Suppressor macrophage treated with lipopolysaccharide for 1 hour (primary cell): ENCODE data around the gene STK4.
A peak's percentile ranks its signal among the peaks of the same experiment; 100 is the strongest.

ENCODE experiments used
- DNase-seq, 3 donors: peaks; one replicate each; pipeline ENCODE4 v3.0.0-alpha.2; 2020 to 2022

Gene STK4

DNA sequence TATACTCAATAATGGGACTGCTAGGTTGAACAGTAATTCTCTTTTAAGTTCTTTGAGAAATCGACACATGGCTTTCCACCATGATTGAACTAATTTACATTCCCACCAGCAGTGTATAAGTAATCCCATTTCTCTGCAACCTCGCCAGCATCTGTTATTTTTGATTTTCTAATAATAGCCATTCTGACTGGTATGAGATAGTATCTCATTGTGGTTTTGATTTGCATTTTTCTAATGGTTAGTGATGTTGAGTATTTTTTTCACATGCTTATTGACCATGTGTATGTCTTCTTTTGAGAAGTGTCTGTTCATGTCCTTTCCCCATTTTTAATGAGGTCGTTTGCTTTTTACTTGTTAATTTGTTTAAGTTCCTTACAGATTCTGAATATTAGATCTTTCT, 66.5 kb downstream of the STK4 start:
- no peak for DNase-seq

DNA sequence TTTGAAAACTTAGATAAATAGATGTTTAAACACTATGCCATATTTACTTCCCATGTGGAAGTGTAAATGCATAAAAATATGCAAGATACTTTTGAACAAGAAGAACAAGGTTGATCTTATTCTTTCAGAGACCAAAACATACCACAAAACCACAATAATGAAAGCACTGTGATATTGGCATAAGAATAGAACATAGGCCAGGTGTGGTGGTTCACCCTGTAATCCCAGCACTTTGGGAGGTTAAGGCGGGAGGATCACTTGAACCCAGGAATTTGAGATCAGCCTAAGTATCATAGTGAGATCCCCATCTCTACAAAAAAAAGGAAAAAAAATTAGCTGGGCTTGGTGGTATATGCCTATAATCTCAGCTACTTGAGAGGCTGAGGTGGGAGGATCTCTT, 68.1 kb downstream of the STK4 start:
- no peak for DNase-seq

DNA sequence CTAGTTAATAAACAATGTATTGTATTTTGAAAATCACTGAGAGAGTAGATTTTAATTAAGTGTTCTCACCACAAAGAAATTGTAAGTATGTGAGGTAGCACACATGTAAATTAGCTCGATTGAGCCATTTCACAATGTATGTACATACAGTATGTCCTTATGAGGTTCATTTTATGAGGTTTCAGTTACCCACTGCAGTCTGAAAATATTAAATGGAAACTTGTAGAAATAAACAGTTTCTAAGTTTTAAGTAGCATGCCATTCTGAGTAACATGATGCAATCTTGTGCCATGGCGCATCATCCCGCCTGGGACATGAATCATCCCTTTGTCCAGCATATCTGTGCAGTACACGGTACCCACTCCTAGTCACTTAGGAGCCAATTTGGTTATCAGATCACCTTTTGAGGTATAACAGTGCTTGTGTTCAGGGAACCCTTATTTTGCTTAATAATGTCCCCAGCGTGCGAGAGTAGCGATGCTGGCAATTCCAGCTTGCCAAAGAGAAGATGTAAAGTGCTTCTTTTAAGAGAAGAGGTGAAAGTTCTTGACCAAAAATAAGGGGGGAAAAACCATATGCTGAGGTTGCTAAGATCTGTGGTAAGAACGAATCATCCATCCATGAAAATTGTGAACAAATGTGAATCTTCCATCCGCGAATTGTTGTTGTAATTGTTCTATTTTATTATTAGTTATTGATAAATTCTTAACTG, 69.9 kb downstream of the STK4 start:
- peak; percentile 40 to 71 (median 69) for DNase-seq

DNA sequence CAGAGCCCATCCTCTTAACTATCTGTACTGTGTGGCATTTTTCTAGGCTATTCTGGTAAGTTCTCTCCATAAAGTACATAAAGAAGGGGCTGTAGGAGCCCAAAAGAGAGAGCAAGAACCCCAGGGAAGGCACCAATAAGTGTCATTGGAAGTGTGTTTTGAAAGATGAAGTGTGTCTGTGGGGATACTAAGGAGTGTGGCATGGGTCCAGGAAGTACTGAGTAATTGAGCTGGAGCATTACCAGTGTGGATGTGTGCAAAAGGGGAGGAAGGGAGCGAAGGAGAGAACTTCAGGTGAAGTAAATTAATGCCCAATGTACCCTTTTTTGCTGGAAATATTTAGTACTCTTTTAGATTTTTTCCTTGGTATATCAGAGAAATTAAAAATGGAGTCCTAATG, 70.7 kb downstream of the STK4 start:
- no peak for DNase-seq

DNA sequence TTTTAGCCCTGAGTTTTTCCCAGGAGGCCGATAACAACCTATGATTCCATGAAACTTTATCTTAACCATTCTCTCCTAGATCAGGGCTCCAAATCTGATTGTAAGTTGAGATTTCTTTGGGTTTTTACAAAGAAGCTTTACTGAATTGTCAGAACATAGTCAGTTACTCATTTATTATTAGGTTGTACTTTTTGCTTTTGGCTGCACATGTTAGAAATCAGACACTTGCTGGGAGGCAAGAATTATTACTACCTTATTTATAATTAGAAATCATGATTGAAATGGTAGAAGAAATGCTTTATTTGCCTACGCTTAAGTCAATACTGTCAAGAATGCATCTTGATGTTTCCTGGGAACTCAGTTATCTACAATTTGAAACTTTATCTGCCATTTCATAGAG, 71.3 kb downstream of the STK4 start:
- no peak for DNase-seq

DNA sequence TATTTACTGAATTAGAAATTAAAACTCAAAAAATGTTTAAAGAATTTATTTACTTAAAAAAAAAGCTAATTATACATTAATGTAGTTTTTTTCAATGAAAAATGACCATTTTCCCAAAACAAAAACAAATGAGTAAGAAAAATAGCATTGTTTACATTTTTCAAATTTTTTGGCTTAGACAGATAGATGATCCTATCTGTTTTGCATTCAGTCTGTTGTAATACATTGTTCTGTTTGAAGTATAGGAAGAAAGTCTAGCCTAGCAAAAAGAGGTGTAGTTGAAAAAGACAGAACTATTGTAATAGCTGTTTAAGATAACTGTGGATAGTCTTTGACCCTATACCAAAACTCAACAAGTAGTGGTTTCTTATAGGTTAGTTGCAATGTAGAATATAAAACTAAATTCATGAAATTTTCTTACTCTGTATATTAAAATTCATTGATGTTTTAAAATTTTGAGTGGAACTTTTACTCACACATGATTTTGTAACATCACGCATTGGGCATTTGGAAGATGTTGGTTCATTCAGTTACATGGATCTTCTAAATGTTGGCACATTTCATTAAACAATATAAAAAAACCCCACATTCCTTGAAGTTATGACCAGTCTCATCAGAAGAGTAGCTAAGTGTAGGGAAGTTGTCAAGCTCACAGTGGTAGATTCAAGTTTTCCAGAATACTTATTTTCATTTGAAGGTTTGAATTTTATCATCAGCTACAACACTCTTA, 72.6 kb downstream of the STK4 start:
- peak in 1 of 3 donors; percentile 42 for DNase-seq

DNA sequence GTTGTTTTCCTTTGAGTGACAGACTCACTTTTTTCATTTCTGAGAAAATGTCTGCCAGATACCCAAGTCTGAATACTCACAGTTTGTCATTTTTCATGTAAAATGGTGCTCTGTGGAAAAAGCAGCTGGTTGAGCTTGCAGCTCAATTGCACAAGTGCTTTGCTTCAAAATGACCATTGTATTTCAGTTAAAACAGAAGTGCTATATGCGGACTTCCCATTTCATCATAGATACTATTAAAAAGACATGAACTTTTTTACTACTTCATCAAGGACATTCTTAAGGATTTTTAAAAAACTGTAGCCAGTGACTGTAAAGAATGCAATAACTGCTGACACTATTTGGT, 73.1 kb downstream of the STK4 start:
- peak; percentile 60 to 86 (median 83) for DNase-seq

DNA sequence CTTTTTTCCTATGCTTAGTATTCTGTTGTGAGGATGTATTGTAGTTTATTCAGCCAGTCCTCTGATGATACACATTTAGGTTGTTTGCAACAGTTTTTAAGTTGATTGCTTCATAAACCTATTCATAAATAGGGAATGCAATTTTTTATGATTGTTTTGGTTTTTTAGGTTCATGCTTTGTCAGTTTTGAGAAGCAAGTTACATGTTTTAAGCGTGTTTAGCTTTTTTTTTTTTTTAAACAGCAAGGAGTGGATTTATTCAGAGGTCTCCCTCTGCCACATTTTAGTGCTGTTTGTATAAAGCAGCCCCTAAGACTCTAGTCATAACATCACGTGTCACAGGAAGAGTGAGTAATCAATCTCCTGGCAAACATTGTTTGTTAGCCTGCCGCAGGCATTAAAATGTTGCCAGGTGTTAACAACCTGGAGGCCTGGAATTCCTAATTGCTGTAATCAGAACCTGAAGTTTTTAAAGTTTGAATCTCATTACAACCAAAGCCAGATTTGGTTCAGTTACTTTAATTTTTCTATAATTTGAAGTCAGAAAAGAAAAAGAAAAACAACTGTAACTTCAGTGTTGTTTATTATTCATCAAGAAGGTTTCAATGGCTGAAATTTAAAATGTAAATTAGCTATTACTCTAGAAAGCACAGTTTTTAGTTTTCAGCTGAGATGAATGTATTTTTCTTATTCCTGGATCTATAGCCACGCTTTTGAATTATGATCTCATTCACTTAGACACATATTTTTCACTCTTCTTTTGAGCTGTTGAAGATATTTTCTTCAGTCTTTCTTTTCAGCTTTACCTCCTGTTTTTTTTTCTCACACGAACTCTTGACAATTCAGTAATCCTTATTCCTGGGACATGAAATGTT, 75.4 kb downstream of the STK4 start:
- DNase-seq, result peak in 2 of 3 donors; percentile 7 to 28

DNA sequence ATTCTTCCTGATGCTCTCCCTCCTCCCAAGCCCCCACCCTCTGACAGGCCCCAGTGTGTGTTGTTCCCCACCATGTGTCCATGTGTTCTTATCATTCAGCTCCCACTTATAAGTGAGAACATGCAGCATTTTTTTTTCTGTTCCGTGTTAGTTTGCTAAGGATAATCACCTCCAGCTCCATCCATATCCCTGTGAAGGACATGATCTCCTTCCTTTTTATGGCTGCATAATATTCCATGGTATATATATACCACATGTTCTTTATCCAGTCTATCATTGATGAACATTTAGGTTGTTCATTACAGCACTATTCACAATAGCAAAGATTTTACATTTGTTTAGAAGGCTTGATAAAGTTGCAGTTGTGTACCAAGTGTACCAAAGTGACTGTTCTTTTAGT, 76.7 kb downstream of the STK4 start:
- no peak for DNase-seq

DNA sequence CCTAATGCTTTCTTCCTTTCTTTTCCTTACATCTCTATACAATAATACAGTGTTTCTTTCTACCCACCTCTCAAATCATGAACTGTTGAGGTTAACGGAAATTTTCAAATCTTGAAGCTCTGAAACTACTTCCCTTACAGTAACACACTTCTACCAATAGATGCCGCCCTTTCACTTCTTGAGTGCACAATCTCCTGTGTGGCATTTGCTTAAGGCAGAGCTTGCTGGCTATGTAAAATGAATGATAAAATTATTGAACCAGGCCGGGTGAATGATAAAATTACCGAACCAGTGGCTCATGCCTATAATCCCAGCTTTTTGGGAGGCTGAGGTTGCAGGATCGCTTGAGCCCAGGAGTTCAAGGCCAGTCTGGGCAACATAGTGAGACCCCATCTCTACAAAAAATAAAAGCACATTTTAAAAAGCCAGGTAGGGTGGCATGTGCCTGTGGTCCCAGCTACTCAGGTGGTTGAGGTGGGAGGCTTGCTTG, 77.8 kb downstream of the STK4 start:
- DNase-seq, result peak; percentile 70 to 88 (median 81)

DNA sequence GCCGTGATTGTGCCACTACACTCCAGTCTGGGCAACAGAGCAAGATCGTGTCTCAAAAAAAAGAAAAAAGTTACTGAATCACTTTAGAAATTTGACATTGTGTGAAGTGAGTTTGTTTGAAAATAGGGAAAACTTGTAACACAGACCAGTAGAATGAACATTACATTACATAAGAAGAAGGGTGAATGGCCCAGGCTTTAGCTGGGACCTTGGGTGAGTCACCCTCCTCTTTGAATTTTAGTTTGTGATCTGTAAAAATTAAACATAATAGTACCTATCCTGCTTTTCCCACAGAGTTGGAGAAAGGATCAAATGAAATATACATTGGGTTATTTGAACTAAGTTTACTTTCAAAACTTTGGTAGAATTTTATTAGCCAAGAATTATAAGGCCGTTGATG, 78.3 kb downstream of the STK4 start:
- peak; percentile 18 to 40 (median 33) for DNase-seq

DNA sequence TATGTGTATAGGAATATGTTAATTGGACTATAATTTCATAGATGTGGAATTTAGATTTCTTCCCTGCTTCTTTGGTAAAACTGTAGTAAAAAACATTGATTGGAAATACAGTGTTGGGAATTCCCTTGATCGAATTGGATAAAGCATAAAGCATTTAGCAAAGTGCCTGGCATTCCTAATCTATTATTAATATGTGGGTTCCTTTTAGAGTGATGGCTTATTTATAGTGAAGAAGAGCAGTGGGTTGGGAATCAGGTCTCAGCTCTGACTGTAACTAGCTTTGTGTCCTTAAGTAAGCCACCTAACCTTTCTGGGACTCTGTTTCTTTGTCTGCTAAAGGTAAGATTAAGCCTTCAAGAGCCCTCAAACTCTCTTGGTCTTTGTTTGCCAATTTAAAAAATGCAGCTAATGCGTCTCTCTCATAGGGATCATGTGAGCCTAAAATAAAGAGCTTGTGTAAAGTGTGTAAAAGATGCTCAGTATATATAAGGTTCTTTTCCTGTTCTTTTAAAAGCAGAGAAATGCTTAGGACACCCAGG, 81.3 kb downstream of the STK4 start:
- no peak for DNase-seq

DNA sequence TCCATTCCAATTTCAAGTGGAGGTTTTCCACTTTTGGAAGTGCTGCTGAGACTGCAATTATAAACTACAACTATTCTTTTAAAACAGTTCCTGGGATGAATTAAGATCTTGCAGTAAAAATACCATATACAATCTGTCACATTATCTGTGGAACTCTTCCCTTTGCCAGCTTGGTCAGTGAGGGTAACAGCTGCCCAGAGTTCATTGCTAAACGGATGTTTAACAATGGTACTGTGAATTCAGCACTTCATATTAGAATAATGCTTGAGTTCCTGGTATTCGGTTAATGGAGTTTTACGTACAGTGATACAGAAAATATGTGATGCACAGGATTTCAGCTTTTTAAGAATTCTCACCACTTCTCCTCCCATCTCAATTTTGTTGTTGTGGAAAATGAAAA, 83.1 kb downstream of the STK4 start:
- no peak for DNase-seq

DNA sequence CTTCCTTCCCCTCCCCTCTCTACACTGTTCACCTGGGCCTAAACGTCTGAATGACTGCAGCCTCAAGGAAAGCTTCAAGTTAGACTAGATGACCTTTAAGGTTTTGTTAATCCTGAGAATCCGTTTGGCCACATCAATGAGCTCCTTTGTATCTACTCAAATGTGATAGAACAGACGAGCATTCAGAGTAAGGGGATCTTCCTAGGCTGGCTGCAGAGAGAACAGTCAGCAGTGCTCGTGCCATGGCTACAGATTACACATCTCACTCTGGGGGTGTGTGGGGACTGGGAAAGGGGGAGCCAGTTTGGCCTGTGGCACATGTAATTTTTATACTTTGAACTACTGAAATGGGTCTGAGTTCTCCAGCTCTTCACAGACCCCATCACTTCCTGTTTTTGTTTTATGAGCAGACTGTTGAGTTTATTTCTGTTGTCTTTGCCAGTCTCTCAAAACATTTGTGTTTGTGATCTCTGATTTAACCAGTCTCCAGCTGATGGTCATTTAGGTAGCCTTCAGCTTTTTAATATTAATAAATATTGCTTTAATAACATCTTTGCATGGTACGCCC, 83.7 kb downstream of the STK4 start:
- no peak for DNase-seq

DNA sequence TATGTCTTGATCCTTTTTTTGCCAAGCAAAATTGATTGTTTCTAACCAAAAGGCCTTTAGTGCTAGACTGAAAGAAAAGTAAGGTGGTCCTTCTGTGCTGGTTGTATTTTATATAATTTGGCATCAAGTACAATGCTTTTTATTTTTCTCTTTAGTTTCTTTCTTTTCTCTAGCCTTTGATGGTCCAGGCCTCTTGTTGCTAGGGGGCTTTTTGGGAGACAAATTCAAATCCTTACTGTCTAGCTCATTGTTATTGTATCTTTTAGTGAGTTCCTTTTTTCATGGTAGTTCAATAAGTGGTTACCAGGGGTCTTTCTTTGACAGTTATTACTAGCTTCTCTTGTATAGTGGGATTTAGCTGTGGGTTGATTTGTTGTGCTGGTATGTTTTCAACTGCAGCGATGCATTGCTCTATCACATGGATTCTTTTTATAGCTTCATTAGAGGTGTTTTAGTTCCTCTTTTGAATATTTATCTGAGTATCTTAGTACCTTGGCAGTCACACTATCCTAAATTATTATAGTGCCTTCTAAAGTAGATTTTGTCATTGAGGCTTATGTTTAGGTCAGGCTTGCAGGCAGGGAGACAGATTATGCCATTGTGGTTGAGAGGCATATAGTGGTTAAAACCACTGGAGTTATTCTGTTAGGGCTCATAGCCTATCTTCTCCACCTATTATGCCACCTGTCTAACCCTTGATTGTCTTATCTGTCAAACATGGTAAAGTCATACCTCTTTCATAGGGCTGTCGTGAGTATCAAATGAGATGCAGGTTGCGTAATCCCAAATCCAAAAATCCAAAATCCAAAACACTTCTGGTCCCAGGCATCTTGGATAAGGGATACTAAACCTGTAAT, 85.1 kb downstream of the STK4 start:
- no peak for DNase-seq

DNA sequence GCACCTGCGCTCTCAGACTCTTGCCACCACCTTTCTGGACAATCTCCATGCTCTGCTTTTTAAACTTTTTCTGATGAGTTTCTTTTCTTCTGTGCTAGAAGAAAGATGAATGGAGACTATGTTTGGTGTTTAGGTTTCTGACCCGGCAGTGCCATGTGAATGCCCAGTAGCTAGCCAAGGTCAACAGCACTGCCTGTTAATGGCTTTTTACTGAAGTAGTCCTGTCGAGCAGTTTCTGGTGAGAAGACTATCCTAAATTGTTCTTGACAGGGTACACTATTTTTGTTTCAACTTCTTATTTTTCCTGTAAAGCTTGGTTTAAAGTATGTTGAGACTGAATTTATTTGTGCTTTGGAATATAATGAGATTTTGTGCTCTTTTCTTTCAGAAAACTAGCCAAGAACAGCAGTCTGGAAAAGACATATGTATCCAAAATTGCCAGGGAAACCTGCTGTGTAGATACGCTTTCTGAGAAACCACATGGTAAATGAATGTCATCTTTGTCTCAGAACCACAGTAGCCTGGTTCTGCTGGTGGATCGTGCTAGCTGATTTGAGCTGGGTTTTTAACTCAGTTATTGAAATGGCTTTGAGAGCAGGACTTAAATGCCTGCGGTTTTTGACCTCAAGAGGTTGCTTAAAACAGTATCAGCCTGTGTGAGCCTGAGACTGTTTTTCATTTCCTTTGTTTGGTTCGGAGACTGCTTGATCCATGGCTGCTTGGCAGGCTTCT, 86.6 kb downstream of the STK4 start:
- DNase-seq, result no peak

DNA sequence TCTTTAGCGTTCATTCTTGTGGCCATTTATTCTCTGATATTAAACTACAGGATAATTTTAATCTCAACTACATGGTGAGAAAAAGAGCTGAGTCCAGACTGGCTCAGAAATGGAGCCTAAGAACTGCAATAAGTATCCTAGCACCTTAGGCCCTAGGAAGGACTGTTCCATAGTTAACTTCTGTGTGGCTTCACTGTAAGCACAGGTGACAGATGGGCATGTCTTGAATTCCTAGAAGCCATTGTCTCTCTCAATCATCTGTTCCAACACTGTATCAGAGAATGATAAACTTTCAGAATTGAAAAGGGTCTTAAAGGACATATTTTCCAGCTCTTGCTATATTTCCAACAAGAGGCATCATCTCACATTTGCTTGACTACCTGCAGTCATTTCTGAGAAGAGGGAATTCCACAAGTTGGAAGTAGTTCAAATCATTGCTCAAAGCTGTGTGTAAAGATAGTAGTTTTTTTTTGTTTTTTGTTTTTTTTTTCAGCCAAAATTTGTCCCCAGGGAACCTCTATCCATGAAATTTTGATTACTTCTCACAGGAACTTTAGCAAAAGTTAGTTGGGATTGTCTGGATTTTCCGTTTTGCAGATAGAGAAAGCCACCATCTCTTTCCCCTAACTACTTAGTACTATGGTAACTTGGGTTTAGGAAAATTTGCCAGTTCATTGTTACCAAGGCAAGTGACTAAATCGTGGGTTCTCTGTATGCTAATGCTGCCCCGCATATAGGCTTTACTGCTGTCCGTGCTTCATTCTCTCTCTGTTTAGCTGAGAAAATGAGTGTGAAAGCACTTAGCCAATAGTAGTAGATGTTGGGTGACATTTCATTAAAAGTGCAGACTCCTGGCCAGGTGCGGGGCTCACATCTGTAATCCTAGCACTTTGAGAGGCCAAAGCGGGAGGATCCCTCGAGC, 87.4 kb downstream of the STK4 start:
- no peak for DNase-seq

DNA sequence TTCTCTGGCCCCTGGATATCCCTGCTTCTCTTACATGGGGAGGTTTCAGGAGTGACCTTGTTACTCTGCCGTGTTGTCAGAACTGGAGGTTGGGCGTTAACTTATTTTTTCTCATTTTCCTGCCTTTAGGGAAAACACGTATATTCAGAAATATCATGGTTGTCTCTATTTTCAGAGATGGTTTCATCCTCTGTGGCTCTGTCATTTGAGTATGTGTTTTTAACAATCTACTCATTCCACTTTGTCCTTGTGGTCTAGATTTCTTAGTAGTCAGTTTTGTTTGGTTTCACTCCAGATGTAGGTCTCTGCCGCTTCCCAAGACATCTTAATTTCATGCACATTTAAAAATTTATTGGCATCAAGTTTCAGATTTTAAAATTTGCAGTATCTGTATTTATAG, 88.7 kb downstream of the STK4 start:
- DNase-seq, result no peak

DNA sequence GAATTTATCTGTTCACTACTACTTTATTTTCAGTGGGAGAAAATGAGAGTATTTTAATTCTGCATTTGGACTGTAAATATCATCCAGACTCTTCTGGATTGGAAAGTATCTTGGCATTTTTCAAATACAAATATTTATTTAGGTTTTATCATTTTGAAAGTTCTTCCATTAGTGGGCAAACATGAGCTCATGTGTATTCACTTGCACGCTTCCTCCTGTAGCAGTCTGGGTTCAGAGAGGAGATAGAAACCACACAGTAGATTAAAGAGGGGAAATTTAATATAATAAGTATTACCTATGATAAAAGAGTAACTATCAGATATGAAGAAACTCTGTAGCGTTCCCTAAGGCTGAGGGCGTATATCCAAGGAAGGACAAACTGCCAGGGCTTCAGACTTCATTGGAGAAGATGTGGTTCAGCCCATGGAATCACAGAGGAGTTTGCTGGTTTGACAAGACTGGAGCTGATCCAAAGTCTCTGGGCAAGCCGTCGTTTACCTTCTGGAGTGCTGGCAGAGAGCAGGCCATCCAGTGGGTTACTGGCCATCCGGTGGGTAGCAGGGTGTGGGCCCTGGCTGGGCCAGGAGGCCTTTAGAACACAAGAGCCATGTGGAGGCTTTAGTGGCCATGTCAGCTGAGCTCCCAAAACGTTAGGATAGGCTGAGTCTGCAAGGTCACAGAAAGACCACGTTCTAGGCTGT, 90.3 kb downstream of the STK4 start:
- no peak for DNase-seq
